SIG-M5 (cell line): ENCODE data around the gene EPHA6.

Source experiments
- DNase-seq: peaks from one replicate; lab custom pipeline; 2025; lab: John Stamatoyannopoulos, UW

The EPHA6 gene

DNA sequence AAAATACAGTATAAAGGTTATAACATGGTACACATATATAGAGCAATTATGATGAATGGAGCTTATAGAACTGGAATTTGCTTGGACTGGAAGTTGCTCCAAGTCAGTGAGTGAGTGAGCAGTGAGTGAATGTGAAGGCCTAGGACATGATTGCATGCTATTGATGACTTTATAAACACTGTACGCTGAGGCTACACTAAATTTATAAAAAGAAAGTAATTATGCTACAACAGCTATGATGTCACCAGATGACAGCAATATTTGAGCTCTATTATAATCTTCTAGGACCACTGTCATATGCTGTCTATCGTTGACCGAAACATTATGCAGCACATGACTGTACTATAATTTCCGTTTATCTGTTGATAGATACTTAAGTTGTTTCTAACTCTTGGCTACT, 463.3 kb downstream of the EPHA6 start:
- no peak for DNase-seq

DNA sequence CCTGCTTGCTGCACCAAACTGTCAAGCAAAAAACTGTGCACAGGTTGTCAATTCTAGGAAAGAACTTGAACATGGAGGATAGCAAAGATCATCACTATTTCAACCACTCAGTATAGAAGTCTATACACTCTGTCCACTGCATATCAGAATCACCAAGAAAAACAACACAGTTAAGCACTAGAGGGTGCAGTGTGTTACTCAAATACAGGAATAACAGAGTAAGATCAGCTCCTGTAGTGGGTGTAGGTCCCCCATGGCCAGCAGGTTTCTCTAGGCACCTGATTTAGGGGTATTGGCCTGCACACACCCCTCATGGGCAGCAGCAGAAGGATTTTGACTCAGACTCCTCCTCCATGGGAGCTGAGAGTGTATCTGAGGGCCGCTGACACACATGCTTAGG, 464.1 kb downstream of the EPHA6 start:
- DNase-seq = no peak

DNA sequence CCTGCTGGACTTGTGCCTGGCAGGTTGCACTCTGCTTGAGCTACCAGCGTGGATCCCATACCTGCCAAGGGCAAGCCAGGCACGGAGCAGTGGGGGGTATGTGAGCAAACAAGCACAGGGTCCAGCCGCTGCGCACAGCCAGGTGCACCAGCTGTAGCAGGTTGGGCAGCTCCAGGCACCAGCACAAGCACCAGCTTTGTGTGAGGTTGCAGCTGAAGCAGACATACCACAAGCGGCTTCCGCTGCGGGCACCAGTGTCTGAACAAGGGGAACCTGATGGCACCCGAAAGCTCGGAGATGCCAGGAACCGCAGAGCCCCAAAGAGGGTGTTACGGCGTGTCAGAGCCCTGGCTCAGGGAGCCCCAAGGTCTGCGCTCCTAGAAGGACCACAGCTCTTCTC, 477.5 kb downstream of the EPHA6 start:
- no peak for DNase-seq

DNA sequence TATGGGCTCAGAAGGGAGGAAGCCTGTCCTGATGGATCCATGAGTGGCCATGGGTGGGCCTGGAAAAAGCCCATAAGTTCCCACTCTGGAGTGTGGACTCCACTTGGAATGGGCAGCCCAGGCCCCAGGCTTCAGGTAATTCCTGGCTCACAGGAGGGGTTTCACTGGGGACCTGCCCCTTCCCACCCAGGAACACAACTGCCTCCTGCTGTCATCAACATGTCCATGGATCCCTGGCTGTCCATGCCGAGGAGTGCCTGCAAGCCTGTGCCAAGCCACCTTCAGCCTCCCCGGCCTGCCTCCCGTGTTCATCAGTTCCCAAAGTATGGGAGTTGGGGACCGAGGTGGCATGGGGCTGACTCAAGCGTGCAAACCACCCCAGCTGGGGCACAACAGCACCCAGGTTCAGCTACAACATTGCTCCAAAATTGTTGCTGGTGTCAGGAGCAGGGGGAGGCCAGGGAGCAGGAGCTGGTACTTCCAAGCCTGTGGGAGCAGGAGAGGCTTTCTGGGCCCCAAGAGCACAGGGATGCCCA, 479.3 kb downstream of the EPHA6 start:
- DNase-seq = no peak

DNA sequence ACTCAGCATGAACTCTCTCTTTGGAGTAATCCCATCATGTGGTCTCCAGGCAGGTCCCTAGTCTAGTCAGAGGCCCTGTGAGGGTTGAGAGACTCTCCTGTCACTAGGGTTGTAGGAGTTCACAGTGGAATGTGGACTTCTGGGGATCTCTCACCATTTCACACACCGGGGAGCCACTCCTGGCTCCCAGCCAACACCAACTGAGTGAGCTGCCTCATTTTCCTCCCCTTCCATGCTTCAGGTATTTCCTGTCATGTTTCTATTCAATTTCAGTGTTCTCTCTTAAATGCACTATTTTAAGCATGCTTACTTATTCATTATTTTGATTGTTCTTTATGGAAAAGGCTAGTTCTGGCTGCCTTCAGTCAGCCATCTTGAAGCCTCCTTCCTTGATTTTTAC, 482.6 kb downstream of the EPHA6 start:
- DNase-seq = no peak

DNA sequence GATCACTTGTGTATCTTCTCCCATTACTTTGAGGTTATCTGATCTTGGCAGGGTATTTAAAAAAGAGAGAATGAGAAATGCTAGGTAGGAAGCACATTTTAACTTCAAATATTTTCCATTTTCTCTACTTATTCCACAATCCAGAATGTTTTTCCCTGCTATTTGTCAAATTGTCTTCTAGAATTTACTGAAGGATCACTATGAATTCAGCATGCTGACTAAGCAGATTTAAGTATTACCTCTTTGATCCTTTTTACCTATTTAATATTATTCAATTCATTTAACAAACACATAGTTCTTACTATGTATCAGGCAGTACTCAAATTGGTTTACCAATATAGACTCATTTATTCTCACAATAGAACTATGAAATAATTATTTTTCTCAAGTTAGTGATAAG, 486.7 kb downstream of the EPHA6 start:
- no peak for DNase-seq

DNA sequence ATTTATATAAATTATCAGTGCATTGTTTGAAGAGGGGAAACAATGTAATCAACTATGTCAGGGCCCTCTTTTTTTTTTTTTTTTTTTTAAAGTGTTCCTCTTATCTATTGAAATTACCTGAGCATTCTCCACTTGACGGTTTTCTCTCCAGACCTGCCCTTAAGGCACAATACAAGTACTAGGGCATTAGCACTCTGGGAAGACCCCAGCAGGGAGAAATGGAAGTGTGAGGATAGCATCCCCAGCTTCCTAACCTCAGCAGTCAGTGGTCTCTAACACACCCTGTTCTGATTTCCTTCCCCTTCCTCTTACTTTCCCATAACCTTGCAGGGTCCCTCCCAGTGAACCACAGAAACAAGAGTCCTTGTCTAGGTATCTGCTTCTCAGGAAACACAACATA, 491.8 kb downstream of the EPHA6 start:
- no peak for DNase-seq

DNA sequence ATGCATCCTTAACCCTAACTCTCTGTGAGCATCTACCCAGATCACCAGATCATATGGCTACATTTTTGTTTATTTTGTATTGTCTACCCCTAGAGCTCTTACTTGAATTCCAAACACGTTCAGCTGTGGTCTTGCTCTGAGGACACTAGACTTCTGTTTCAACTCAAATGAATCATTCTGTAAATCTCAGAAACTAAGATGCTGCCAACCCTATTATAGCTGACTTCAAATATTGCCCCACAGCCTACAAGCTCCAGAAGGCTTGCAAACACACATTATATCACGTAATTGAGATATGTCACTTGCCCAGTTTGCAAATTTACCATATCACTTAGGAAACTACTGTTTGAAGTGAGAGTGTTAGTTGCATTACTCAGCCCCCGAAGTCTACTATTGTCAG, 524.0 kb downstream of the EPHA6 start:
- DNase-seq = no peak

DNA sequence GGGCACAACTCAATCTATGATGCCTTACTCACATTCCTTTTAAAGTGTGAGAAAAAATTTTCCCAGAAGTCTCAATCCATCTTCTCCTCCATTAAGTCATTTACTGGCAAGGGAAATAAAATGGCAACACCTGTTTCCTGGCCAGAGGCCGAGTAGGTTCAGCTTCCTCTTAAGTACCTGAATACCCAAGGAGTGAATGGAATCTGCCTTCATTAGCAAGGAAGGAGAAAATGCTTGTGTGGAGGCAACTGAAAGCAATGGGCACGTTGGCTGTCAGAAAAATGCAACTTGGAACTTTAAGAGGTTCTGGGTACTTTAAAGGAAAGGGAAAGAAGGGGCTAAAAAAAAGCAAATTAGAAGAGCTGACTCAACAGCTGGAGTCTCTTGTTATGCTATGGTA, 526.5 kb downstream of the EPHA6 start:
- DNase-seq = no peak

DNA sequence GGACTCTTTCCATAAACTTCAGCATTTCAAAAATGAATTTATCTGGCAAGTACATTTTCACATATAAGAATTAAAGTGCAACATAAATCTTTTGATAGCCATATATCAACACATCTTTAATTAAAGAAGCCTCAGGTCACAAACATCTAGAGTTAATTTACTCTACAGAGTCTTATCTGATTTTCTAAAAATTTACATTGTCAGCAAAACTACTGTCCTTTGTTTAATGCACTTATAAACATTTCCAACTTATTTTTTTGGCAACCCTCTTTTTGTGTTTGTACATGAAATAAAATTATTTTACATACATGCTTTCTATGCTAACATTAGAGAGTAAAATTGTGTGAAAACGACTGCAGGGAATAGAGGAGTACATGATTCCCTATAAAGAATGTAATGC, 533.4 kb downstream of the EPHA6 start:
- no peak for DNase-seq

DNA sequence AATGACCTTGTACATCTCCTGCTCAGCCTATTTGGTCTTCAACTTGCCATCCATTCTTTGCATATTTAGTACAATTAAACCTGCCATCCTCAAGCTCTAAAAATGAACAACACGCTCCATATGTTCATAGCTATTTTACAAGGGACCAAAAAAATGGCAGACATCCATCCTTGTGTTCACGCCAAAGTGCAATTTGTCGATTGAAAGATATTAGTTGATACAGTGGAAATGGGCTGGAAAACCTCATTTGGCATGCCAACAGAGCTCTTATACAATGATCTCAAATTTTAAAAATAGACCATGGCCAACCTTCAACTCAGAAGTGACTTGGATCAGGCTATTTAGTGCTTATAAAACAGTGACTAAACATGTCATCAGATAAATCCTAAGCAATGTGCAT, 536.6 kb downstream of the EPHA6 start:
- DNase-seq = no peak

DNA sequence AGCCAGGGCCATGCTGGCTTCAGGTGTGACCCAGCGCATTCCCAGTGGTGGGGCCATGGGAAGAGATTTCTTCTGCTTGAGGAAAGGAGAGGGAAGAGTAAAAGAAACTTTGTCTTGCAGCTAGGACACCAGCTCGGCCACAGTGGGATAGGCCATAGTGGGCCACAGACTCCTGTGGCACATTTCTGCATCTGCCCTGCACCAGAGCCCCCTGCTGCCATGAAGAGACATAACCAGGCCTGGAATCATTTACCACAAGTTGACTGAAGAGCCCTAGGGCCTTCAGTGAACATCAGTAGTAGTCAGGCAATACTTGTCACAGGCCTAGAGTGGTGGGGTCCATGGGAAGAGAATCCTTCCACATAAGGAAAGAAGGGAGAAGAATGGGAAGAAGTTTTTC, 538.8 kb downstream of the EPHA6 start:
- DNase-seq = no peak

DNA sequence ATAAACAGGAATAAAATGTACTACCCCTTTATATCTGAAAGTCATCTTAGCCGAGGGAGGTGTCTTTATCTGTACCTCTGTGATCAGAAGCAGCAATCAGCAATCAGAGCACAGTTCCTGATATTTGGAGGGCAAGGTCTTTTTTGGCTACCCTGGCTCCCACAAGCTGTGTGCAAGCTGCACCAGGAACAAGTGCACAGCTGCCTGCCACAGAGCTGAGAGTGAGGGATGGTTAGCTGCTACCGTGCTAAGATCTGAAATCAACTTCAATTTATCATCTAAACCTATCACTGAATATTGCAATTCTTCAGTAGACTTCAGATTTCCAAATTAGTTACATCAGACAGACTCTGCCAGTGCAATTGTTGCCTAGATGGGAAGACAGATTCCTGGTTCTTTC, 545.6 kb downstream of the EPHA6 start:
- no peak for DNase-seq

DNA sequence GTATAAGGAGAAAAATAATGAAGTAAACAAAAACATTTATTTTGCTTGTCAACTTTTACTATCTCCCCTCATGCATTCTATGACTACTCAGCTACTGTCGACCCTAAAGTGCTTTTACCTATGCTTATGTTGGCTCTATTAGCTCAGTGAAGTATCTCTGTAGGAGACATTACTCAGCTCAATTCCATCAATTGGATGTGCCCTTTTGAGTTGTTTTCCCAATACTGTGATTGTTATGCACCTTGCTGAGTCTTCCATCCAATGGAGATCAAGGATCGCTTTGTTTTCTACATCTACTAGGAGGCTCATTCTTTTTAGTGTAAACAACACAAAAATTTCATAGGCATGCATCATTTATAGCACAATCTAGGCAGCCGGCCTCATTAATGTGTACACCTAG, 546.4 kb downstream of the EPHA6 start:
- no peak for DNase-seq

DNA sequence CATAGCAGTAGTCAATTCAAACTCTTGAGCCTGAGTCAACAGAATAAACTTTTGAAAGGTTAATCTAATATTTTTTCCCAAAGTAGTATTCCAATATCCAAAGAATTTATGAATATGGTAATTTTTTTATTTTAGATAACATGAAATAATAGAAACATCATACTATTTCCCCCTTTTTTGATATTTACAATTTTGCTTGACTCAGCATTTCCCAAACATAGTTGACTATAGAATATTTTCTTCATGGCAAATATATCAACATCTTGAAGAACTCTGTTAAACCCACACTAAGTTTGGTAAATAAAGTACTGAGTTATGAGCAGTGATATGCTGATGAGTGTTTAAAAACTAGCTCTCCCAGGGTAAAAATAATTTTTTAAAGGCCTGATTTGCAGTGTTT, 570.2 kb downstream of the EPHA6 start:
- no peak for DNase-seq

DNA sequence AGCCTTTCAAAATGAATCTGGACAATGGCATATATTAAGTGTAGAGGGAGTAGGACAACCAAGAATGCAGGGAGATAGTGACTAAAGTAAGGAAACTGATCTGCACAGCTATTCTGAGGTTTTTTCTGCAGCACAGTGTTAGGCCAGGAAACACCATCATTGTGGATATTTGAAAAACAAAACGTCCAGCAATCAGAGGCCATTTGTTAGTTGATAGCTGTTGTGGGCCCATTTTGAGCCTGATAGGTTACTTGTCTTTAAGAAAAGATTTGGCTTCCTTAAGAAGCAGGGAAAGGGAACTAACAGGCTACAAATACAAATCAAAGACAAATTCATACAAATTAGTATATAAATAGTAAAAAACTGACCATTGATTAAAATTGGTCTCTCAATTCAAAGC, 574.4 kb downstream of the EPHA6 start:
- no peak for DNase-seq

DNA sequence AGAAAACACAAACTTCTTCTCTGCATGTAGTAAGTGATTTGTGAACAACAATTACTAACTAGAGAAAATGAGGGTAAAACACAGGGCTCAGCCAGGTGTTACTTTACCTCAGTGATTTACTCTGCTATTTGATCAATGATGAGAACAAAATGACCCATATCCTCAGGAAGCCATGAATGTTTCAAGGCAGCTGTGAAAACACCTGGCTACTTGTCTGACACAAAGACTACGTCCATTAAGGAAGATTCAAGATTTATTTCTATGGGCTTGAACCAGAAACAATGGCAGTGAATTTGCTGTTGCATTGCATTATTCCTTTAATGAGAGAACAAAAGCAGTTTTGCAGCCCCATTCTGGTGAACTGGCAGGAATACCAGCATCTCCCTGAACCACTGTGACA, 575.5 kb downstream of the EPHA6 start:
- DNase-seq = no peak

DNA sequence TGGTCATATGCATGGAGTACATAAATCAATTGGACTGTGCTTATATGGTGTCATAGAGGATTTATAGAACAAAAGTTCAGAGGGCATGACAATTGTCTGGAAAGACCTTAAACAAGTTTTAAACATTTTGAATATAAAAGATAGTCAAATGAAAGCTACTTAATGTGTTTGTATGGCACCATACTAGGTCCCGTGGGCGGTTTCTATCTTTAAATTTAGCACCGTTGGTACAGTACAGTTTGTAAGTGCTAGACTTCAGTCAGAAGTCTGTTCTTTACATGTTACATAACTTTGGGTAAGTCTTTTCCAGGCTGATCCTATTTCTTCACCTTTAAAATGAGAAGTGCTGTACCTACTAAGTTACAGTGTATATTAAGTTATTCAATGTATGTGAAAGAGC, 576.8 kb downstream of the EPHA6 start:
- no peak for DNase-seq

DNA sequence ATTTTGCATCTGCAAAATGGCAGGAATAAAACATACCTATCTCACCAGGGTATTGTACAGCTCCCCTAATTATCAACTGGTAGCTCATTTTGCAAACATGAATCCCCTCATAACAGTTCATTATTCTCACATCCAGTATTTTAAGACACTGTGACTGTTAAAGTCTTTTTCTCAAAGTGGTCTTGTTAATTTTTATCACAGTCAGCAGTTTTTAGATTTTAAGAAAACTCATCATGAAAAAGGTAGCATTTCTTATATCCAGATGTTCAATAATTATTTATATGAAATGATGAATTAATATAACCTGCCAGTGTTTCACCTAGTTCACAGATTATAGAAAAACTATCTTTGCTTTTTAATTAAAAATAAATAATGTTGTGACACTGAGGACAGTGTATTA, 595.2 kb downstream of the EPHA6 start:
- no peak for DNase-seq

DNA sequence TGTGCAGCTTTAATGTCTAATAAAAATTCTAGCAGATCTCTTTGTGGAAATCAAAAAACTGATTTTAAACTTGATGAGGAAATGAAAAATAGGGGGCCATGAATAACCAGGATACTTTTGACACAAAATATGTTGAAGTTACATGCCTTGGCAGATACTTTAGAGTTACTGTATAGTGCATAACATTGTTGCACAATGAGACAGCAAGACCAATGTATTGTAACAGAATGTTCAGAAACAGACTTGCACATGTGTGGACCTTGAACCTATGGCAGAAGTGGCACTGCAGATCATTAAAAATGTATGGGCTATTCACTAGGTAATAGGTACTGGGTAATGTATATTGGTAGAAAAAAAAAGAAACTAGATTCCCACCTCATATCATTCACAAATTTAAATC, 607.2 kb downstream of the EPHA6 start:
- DNase-seq = no peak

DNA sequence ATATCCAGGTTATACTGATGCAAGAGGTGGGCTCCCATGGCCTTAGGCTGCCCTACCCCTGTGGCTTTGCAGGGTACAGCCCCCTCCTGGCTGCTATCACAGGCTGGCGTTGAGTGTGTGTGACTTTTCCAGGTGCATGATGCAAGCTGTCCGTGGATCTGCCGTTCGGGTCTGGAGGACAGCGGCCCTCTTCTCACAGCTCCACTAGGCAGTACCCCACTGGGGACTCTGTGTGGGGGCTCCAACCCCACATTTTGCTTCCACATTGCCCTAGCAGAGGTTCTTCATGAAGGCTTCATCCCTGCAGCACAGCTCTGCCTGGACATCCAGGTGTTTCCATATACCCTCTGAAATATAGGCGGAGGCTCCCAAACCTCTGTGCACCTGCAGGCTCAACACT, 610.6 kb downstream of the EPHA6 start:
- DNase-seq = no peak

DNA sequence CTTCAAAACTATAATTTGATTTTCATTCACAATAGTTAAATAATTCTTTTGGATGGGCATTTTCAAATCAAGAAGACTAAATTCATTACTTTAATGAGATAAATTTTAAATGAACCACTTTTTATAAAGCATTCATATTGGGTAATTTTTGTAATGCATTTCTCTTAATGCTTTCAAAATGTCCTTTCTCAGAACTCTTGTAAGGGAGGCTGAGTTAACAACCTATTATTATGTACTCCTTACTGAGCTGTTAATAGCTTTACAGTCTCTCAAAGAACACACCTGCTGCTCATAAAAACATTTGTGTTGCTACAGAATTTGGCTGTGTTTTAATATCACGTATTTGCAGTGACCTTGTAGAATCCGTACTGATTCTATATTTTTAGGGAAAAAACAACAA, 616.2 kb downstream of the EPHA6 start:
- no peak for DNase-seq

DNA sequence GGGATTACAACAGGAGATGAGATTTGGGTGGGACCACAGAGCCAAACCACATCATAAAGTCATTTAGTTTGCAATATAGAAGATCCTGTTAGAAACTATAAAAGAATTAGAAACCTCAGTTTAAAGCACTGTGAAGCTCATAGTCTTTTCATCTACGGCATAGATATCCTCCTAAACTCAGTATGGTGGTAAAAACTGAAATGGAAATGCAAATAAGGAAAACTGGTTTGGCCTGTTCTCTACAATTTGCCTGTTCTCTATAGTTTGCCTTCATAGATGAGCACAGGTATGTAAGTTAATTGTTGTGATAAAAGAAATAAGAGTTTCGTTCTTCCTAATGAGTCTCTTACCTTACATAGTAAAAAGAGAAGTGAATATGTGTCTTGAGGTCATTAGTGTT, 618.5 kb downstream of the EPHA6 start:
- DNase-seq = no peak

DNA sequence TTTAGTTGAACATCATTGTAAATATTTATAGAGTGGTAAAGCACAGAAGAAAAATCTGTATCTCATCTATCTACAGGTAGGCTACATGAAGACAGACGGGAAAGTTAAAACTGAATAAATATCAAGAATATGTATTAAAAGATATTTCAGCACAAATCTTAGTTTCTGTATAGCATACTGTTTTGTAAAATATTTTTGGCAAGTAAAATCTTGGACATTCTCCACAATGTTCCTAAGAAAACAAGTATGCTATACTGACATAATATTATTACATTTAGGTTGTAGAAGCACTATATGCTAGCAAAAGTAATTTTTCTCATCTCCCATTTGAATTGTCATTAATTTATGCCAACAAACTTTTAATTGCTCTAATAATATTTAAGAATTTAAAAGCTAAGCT, 623.7 kb downstream of the EPHA6 start:
- DNase-seq = no peak

DNA sequence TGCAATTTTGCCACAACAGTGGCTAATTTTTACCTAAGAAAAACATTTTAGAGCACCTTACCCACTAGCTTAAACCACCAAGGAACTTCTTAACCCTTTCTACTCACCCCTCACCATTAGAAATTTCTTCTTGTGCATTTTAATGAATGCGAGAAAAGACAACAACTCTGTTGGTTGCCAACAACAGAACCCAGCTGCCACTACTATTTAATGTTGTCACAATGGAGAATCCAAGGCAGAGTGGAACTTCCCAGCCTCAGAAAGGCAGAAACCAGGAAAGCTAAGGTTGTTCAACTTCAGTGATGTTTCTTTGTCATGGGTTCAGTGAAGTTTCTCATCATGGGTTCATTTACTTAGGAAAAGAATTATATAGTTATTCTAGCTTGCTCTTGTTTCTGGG, 625.0 kb downstream of the EPHA6 start:
- no peak for DNase-seq
